Endothelial cell of umbilical vein (primary cell): ENCODE results near the gene KLHL10. TPM values are rescaled to one million over a fixed set of nuclear protein-coding genes. Genes with fewer than 3 reads are reported as not detected.

Experiments used
- BruUV-seq: library from RNA; stranded (reverse); fragments of 400-500 nt; replicated peaks from 2 replicates; lab custom pipeline; 2021; lab: Mats Ljungman, UMichigan
- CTCF ChIA-PET: fragments of 300-600, 350-600 bp; sonication (Branson Sonifier 250); formaldehyde crosslinking; loops from one replicate; lab custom pipeline; 2021; ENCODE audit warnings: antibody characterized with exemption, inconsistent platforms; lab: Charles Lee
- POLR2A ChIA-PET: fragments of 300-600, 350-600 bp; sonication (Branson Sonifier 250); formaldehyde crosslinking; loops from one replicate; lab custom pipeline; 2021; ENCODE audit warnings: antibody characterized with exemption, inconsistent platforms; lab: Charles Lee
- DNase-seq: peaks from one replicate; pipeline ENCODE4 v3.0.0-alpha.2; 2011; ENCODE audit warnings: low read depth, low spot score
- FAIRE-seq: peaks from 2 replicates; lab custom pipeline; 2011; peaks lifted over from hg19 to GRCh38; lab: Jason Lieb, UNC
- H2AFZ ChIP-seq: 2 replicates; pipeline ENCODE4 v1.6.0; 2012; ENCODE audit warnings: low read depth, low read length, control low read depth, inconsistent platforms
- H3K27ac ChIP-seq: 2 replicates; pipeline ENCODE4 v1.5.1; 2011; ENCODE audit warnings: low read depth, mild to moderate bottlenecking, control low read depth, low read length, moderate library complexity; ENCODE audit not compliant: insufficient read depth
- H3K27me3 ChIP-seq, 2 experiments: 2 replicates each; pipeline versions ENCODE4 v1.6.0 to v1.6.1; 2011; ENCODE audit warnings: low read length in 2 of 2, mixed read lengths in 1 of 2; ENCODE audit not compliant: control insufficient read depth in 2 of 2, insufficient read depth in 2 of 2
- H3K36me3 ChIP-seq, 2 experiments: 2 replicates in 1 of 2; 3 replicates in 1 of 2; pipeline ENCODE4 v1.5.1; 2011; ENCODE audit warnings: low read length in 2 of 2, mild to moderate bottlenecking in 1 of 2, moderate library complexity in 1 of 2; ENCODE audit not compliant: control insufficient read depth in 2 of 2, insufficient read depth in 2 of 2; ENCODE audit errors: extremely low read depth in 1 of 2
- H3K4me1 ChIP-seq: 3 replicates; pipeline ENCODE4 v1.5.1; 2011; ENCODE audit warnings: mild to moderate bottlenecking, low read length; ENCODE audit not compliant: control insufficient read depth, insufficient read depth; ENCODE audit errors: extremely low read depth
- H3K4me2 ChIP-seq: 2 replicates; pipeline ENCODE4 v1.6.1; 2011; ENCODE audit warnings: low read length, control low read depth, mixed read lengths; ENCODE audit not compliant: insufficient read depth
- H3K4me3 ChIP-seq, 3 experiments: fragments of 200-600 bp in 1 of 3; sonication (generic), shearing (Covaris generic) in 1 of 3; replicated peaks in 1 of 3; 2 replicates each; pipeline ENCODE4 v1.5.1; 2011 to 2016; ENCODE audit warnings: control low read depth in 3 of 3, low read length in 3 of 3, mild to moderate bottlenecking in 2 of 3, inconsistent platforms in 1 of 3, low read depth in 1 of 3, moderate library complexity in 1 of 3; ENCODE audit not compliant: insufficient read depth in 1 of 3
- H3K79me2 ChIP-seq: 2 replicates; pipeline ENCODE4 v1.6.0; 2012; ENCODE audit warnings: low read length, inconsistent platforms; ENCODE audit not compliant: control insufficient read depth, insufficient read depth
- H3K9ac ChIP-seq: replicated peaks from 2 replicates; pipeline ENCODE3; 2011; ENCODE audit warnings: low read length, control low read depth; ENCODE audit not compliant: insufficient read depth; ENCODE audit errors: extremely low read depth
- H3K9me1 ChIP-seq: replicated peaks from 3 replicates; pipeline ENCODE4 v1.6.0; 2011; ENCODE audit warnings: mild to moderate bottlenecking, low read length; ENCODE audit not compliant: control insufficient read depth, insufficient read depth; ENCODE audit errors: extremely low read depth
- H3K9me3 ChIP-seq: replicated peaks from 2 replicates; pipeline ENCODE4 v1.5.1; 2012; ENCODE audit warnings: low read length, inconsistent platforms; ENCODE audit not compliant: control insufficient read depth, insufficient read depth
- H4K20me1 ChIP-seq: replicated peaks from 2 replicates; pipeline ENCODE3; 2011; ENCODE audit warnings: mild to moderate bottlenecking, low read length; ENCODE audit not compliant: control insufficient read depth, insufficient read depth; ENCODE audit errors: extremely low read depth
- EZH2 ChIP-seq: IDR thresholded peaks from 2 replicates; pipeline ENCODE4 v1.6.1; 2012; ENCODE audit warnings: borderline replicate concordance, low read depth, mild to moderate bottlenecking, moderate library complexity, low read length, inconsistent platforms; ENCODE audit not compliant: severe bottlenecking
- GATA2 ChIP-seq: IDR thresholded peaks from 2 replicates; pipeline ENCODE4 v1.7.0; 2011; ENCODE audit warnings: low read depth, mild to moderate bottlenecking, moderate library complexity, mixed read lengths, low read length; ENCODE audit not compliant: insufficient read length, insufficient read depth
- POLR2A ChIP-seq: IDR thresholded peaks from 2 replicates; pipeline ENCODE4 v1.6.1; 2012; ENCODE audit warnings: low read depth, mild to moderate bottlenecking, control low read depth, low read length
- POLR2AphosphoS5 ChIP-seq: IDR thresholded peaks from 2 replicates; pipeline ENCODE4 v1.6.1; 2012; ENCODE audit warnings: low read depth, mild to moderate bottlenecking, control low read depth, low read length, moderate library complexity; ENCODE audit not compliant: insufficient read depth
- dilution Hi-C: fragments of 300-500 bp; cut with MboI; formaldehyde crosslinking; loops from one replicate; pipeline ENCODE4 v1.15.0; 2019; ENCODE audit warnings: low sequenced_read_pairs; ENCODE audit not compliant: extremely low pct_ligation_motif_present
- intact Hi-C: fragments of 100-400 bp; cut with micrococcal nuclease; formaldehyde crosslinking; loops from one replicate; pipeline ENCODE4 v1.10.0; 2022
- polyA plus RNA-seq, 4 experiments: library from polyadenylated mRNA; depleted of rRNA in 3 of 4; stranded (reverse) in 3 of 4; unstranded in 1 of 4; fragments of >200 nt; gene quantifications; 2 replicates each; pipeline versions ENCODE4 v1.2.1 to v1.2.3, GENCODE V29; 2011 to 2012; ENCODE audit warnings: missing spikeins in 1 of 4
- total RNA-seq: library from RNA; stranded (reverse); gene quantifications from 2 replicates; pipeline ENCODE4 v1.2.3, GENCODE V29; 2021
- TF ChIP-seq, protein P1 (sequence below): IDR thresholded peaks from 2 replicates; pipeline ENCODE4 v1.6.1; 2011; ENCODE audit not compliant: insufficient read depth, insufficient read length
- TF ChIP-seq, protein P2 (sequence below), 2 donors: IDR thresholded peaks; 1 replicate in 1 of 2; 2 replicates in 1 of 2; pipeline ENCODE4 v1.5.1; 2011; ENCODE audit warnings: low read length in 2 of 2, mild to moderate bottlenecking in 2 of 2, moderate library complexity in 2 of 2, control low read depth in 1 of 2, inconsistent platforms in 1 of 2, low read depth in 1 of 2; ENCODE audit not compliant: insufficient read depth in 1 of 2; ENCODE audit errors: extremely low read depth in 1 of 2

KLHL10 gene
- total and polyA plus RNA-seq, 2 donors (not counting 3 experiments of a cell fraction or from before 2014, with no cell fraction given), result 0.10 TPM; not detected in 1

DNA sequence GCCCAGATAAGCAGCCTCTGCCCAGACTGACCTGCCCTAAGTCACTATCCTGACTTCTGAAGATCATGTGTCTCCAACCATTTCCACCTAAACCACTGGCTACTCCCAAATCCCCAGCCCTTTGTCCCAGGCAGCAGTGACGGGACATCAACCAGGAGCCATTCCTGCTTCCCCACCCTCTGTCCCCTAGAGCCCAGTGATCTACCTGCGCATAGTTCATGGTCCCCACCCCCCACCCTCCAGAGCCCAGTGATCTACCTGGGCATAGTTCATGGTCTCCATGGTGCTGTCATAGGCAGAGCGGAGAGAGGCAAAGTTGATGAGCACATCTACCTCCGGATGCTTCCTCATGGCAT, 54.4 kb downstream of the KLHL10 start:
- Histone ChIP-seq H2AFZ (no peak overlapping the region), H3K9me1 (no peaks in the 10 kb centered on the region), H3K4me2 (no peak overlapping the region), H3K79me2 (peaks cover 16% of the 10 kb centered on the region), H3K27me3 (no peaks in the 10 kb centered on the region), H3K9me3 (no peaks in the 10 kb centered on the region), H3K4me1 (no peaks in the 10 kb centered on the region), H3K36me3 (peaks cover 51 to 64% of the 10 kb centered on the region in 2 experiments), H3K9ac (no peak overlapping the region), H3K4me3 (no peak overlapping the region), H4K20me1 (no peaks in the 10 kb centered on the region), H3K27ac (no peak overlapping the region)
- TF ChIP-seq, protein P1, sequence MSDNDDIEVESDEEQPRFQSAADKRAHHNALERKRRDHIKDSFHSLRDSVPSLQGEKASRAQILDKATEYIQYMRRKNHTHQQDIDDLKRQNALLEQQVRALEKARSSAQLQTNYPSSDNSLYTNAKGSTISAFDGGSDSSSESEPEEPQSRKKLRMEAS, result no peak
- no peak for TF ChIP-seq GATA2
- no peak for TF ChIP-seq EZH2
- TF ChIP-seq POLR2AphosphoS5, result no peak
- FAIRE-seq (no peak), DNase-seq (no peak)
- no TSS peak for BruUV-seq
- CTCF ChIA-PET, result interaction anchor here (1.1 kb wide), 1 partner anchor 68 kb away, joined by 5 read pairs; no protein-coding TSS in a partner anchor
- POLR2A ChIA-PET, result no interaction called here
- dilution Hi-C loops (no loop called here), intact Hi-C loops (no loop called here)

DNA sequence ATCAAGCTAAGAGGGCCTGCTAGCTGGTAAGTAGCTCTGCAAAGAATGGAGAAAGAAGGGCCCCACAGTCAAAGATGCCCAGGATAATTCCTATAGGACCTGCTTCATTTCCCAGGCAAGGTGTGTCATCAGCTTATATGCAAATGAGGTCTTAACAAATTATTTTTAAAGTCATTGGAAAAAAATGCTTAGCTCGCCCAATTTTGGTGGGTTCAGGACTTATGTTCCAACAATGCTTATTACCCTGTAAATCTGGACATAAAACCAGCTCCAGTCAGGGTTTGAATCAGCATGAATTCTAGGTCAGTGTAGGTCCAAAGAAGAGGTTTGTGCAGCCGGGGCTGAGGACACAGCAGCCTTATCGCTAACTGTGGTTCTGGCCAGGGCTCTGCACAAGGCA, 55.8 kb downstream of the KLHL10 start:
- TF ChIP-seq POLR2A, result no peak
- TF ChIP-seq, protein P2, sequence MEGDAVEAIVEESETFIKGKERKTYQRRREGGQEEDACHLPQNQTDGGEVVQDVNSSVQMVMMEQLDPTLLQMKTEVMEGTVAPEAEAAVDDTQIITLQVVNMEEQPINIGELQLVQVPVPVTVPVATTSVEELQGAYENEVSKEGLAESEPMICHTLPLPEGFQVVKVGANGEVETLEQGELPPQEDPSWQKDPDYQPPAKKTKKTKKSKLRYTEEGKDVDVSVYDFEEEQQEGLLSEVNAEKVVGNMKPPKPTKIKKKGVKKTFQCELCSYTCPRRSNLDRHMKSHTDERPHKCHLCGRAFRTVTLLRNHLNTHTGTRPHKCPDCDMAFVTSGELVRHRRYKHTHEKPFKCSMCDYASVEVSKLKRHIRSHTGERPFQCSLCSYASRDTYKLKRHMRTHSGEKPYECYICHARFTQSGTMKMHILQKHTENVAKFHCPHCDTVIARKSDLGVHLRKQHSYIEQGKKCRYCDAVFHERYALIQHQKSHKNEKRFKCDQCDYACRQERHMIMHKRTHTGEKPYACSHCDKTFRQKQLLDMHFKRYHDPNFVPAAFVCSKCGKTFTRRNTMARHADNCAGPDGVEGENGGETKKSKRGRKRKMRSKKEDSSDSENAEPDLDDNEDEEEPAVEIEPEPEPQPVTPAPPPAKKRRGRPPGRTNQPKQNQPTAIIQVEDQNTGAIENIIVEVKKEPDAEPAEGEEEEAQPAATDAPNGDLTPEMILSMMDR (IDR thresholded peaks at IDR 0.05; ENCODE audit: extremely low read depth in 1 of 2, insufficient read depth in 1 of 2, low read depth in 1 of 2, low read length in 2 of 2), result no peak
- H3K4me3 ChIP-seq, result no peak overlapping the region
- FAIRE-seq, result no peak
- no peak overlapping the region for H3K27ac ChIP-seq
- peaks cover 52 to 65% of the 10 kb centered on the region in 2 experiments for H3K36me3 ChIP-seq
- H3K9me3 ChIP-seq, result no peaks in the 10 kb centered on the region
- no peaks in the 10 kb centered on the region for H3K9me1 ChIP-seq
- CTCF ChIA-PET, result interaction anchor here (3.4 kb wide), 1 partner anchor 66 kb away, joined by 9 read pairs; no protein-coding TSS in a partner anchor
- no peaks in the 10 kb centered on the region for H3K27me3 ChIP-seq
- intact Hi-C loops, result no loop called here
- POLR2A ChIA-PET, result interaction anchor here (0.7 kb wide), 1 partner anchor 25 kb away, joined by 3 read pairs; the partner anchor contains the start of gene ACLY
- DNase-seq, result no peak
- H3K79me2 ChIP-seq, result peaks cover 14% of the 10 kb centered on the region
- no peak overlapping the region for H3K4me2 ChIP-seq
- no peak overlapping the region for H3K9ac ChIP-seq
- BruUV-seq, result no TSS peak
- dilution Hi-C loops, result no loop called here
- no peak overlapping the region for H2AFZ ChIP-seq
- no peaks in the 10 kb centered on the region for H3K4me1 ChIP-seq
- no peaks in the 10 kb centered on the region for H4K20me1 ChIP-seq
